NCI-H510A treated with DMSO at 0.1 percent for 48 hours (cell line): ENCODE data around the gene C6.
"Not testable (repeated sequence)": the region's sequence is repeated elsewhere in the genome, so short reads cannot be mapped to it uniquely, and the experiment has no call there.

Experiments used
- DNase-seq: peaks from one replicate; lab custom pipeline; 2025; lab: John Stamatoyannopoulos, UW

Gene C6

DNA sequence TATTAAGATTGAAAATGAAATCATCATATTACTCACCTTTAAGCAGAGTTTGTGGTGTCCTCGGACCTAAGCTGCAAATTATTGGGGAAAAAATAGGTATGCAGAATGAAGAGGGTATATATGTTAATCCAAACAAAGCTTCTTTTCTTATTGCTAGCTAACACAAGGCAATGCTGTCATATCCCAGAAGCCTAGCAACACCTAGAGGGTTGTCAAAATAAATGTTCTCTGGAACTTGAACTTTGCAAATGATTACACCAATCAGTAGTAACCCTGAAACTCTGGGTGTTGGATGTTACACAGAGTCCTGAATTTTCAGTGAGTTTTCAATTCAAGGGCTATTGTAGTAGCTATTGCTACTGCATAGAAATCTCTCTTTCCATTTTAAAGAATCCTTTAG is at the start of gene C6:
TSS of gene C6 (minus strand) at position 193 of the 400 bp plus-strand sequence. CDS start 10,302 bp downstream, outside the sequence.
- no peak for DNase-seq

DNA sequence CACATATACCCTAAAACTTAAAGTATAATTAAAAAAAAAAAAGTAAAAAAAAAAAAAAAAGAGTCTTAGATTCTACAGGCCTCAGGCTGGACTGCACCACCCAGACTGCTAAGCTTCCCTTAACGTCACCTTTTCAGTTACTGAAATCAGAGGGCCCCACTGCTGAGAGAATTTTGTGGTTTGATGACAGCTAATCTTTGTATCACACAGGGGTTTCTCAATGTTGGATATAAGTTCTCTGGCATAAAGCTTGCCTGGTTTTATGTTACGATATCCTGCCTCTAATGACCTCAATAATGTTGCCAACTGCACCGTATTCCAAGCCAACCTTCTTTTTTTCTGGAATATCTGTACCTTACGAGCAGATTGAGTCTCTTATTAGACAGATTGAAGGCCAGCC is 43.1 kb upstream of the C6 start:
- no peak for DNase-seq

DNA sequence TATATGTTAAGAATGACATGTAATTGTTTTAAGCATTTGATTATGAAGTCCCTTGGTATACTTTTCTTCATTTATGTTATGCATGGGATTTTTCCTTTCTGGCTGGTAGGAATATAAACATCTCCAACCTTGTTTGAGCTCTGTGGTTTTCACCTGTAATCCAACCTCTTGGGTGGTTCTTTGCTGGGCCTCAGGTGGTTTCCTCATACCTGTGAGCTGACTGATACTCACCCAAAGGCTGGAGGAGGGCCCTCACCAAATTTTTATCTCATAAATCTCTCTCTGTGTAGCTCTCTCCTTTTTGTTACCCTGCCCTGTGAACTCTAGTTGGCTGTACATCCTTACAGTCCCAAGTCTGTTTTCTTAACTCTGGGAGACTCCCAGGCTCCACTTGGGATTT is 39.8 kb upstream of the C6 start:
- DNase-seq, result no peak

DNA sequence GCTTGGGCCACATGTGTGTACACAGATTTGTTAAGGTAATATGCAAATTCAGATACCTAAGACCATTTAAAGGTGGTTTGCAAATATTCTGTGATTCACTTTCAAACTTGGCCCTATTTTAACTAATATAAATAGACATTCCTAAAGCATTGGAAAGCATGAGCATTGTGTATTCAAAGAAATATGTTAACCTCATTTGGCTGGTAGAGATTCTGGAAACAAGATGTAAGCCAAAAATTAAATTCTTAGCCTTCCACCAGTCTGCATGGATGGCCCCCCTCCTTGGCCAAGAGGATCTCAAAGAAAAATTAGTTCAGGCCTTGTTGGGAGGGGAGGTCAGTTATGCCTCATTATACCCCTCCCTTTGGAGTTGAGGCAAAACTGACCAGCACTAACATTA is 38.7 kb upstream of the C6 start:
- no peak for DNase-seq

DNA sequence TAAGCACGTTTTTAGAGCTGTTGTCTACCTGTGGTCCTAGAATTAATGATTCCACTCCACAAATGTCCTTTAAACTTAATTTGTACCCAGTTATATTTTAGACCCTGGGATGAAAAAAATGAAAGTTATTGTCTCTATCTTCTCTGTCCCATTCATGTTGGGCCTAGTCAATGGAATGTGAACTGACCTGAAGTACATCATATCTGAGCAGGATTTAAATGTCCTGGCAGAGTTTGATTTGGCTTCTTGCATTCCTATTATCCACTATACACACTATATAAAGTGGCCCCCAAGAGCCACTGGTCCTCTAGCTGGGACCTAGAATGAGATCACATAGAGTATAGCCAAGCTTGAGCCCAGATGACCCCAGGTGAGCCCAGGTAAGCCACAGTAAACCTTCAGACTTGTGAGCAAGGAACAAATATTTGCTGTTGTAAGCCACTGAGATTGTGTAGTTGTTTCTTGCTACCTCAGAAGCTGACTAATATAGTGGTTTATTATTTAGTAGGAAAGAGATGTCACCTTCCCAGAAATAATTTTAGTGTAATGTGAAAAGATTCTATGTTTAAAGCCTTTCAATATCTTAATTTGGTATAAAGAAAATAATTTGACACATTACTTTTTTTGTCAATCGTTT is 37.1 kb upstream of the C6 start:
- no peak for DNase-seq

DNA sequence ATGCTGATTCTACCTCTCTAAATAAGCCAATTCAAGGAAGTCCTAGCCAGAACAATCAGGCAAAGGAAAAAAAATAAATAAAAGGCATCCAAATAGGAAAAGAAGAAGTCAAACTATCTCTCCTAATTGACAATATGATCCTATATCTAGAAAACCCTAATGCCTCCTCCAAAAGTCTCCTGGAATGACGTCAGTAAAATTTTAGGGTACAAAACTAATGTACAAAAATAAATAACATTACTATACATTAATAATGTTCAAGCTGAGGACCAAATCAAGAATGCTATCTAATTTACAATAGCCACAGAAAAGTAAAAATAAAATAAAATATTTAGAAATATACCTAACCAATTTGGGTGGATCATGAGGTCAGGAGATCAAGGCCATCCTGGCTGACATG is 33.8 kb upstream of the C6 start:
- DNase-seq, result no peak

DNA sequence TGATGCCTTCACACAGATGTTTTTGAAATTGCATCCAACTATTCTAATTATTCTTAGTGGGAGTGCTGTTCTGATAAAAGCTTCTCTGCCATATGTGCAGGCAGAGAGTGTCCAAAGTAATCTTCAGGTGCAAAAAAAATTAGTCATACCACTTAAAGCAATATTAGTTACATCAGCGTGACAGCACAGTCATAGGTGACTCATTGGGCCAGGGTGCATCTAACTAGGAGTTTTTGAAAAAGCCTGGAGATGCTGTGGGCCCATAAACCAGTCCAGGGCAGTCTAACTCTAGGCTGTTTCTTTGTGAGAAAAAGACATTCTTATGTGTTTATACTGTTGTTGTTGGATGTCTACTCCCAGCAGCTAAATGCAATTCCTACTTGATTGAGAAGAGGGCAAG is 33.0 kb upstream of the C6 start:
- no peak for DNase-seq

DNA sequence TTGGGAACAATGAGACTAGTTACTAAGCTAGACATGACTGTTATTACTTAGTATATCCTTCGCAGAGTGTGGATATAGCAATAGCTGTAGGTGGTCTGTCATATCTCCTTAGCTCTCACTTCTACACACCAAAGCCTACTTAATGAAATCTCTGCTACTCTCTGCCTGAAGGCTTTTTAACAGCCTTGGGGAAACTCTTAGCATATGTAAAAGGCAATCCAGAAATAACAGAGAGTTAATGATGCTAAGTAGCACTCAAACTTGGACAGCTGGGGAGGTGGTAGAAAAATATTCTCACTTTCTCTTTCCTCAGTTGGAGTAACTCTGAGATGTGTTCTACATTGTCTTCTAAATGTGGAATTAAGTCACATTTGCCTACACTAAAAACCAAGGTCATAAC is 30.2 kb upstream of the C6 start:
- DNase-seq, result no peak

DNA sequence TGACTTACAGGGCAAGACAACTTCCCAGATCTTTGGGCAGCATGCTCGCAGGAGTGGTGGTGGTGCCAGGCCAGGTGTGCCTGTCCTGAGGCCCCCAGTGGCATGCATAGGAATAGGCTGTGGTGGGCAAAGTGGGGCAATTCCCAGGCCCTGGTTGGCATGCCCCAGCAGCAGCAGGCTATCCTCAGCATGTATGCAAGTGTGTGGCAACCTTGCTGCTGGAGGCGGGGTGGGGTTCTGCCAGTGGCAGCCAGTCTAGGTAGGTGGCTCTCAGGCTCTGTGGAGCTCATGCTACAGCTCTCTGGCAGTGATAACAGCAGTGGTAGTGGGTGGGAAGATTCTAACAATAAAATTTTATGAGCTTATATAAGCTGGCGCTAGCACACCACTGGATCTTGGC is 27.7 kb upstream of the C6 start:
- no peak for DNase-seq

DNA sequence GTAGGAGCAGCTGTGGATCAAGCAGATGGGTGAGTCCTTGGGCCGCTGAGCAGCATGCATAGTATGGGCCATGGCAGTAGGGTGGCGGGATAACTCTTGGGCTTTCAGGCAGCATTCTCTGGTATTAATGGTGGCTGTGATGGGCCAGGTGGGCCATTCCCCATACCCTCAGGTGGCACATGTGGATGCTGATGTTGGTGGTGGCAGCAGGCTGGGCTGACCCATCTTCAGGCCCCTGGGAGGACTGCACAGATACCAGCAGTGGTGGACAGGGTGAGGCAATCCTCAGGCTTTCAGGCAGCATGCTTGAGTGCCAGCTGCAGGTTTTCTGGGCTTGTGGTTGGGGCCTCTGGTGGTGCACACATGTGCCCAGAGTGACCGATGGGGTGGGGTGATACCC is 27.1 kb upstream of the C6 start:
- DNase-seq, result no peak

DNA sequence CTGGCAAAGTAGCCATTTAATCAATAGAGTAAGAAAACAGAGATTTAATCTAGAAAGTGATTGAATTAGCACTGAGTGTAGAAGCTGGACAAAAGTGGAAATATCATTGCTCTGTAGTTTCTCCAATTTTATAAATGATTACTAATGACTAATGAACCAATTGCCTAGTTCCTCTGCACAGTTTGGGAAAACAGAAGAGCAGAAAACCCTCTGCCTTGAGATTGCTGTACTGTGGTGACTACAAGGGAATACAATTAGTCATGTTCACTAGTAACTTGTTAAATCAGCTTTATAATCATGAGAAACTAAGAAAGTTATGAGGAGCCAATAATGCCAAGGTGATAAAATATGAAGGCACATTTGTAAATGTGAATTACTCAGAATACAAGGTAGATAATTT is 21.1 kb upstream of the C6 start:
- no peak for DNase-seq

DNA sequence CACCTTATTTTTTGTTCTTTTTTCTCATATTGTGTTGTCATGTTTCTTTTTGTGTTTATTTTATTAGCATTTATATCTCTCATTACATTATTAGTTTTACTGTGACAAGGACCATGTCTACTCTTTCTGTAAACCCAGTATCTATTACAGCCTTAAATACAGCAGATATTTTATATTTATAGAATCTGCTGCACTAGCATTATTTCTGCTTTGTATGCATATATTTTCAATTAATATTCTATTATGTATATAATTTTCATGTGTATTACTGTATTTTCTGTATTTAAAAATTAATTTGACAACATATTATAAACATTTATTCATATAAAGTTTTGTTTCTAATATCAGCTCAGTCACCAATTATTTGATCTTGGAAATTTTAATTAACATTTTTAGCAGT is 19.5 kb upstream of the C6 start:
- DNase-seq, result no peak

DNA sequence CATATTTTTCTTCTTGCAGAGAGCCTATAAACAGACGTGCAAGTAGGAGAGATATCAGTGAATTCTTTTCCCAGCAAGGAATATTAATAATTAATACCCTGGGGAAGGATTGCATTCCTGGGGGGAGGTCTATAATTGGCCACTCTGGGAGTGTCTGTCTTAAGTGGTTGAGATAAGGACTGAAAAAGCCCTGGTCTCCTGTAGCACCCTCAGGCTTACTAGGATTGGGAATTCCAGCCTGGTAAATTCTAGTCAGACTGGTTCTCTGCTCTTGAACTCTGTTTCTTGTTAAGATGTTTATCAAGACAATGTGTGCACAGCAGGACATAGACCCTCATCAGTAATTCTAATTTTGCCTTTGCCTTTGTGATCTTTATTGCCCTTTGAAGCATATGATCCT is 16.9 kb upstream of the C6 start:
- not testable (repeated sequence) for DNase-seq

DNA sequence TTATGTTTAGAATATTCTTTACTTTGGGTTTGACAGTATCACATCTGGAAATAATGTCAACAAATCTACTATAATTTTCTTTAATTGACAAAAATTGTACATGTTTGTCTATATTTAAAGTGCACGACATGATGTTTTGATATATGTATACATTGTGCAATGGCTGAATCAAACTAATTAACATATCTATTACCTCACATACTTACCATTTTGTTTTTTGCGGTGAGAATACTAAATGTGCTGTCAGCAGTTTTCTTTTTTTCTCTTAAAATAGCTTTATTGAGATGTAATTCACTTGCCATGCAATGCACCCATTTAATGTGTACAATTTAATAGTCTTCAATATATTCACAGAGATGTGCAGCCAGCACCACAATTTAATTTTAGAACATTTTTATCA is 10.6 kb upstream of the C6 start:
- DNase-seq, result no peak

DNA sequence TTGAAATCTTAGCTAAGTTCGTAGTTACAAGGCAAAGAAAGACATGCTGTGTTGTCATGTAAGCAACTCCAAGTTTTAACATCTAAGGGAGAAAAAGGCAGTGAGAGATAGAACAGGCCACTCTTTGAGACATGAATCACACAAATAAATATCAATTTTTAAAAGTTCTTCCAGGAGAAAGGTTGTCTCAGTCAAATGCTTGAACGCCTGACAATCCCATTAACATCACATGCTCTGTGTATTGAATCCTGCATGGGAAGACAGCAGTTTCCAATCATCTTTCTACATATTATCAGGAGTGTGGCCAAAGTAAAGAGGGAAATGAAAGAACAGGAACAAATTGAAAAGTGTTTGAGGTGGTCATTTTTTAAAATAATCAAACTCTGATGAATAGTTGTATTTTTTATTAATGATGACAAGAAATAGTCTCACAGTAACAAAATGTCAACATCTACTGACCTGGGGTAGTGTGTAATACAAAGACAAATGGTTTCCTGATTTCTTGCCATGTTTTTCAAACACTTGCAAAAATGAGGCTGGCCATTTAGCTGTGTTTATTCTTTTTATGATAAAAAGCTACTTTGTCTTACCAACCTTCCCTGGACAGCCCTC is 6.4 kb upstream of the C6 start:
- DNase-seq, result no peak

DNA sequence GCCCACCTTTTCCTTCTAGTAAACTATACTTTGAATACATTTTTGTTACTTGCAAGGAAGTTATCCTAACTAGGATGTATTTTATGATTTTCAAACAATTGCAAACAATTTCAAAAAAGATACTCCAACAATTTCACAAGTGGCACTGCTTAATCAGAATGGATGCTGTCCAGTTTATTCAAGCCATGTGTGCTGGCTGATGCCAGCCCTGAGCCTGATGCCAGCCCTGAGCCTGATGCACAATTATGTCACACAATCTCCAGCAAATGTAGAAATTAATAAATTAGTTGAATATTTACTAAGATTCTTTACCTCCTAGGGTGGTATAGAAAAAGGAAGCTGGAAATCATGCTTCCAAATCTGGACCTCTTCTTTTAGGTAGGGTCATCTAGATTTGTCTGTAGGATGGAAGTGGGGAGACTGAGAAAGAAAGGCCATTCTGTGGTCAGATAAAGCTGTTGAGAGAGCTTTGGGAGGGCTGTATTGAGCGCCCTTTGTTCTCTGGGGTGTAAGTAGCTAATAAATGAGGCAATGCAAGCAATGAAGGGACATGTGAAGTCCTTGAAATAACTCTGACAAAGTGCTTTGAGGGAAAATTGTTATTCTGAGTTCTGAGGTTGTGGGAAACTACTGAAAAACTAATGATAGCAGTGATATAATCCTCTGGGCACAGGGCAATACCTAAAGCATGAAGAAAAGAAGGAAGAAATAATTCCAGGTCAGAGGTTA is 5.8 kb upstream of the C6 start:
- no peak for DNase-seq

DNA sequence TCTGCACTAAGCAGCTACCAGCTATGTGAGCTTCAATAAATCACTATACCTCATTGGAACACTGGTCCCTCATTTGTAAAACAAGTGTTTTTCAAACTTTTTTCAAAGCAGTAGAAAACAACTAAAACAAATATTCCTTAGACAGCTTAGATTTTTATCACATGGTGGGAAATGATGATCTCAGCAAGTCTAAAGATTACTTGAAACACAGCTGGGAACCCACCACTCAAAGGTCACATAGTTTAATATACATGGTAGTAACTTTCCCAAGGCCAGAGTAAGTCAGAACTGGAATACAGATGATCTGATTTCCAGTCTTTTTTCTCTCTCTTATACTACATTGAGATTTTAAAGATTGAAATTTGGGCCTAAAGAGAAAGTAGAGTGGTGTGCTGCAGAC is 850 bp upstream of the C6 start:
- no peak for DNase-seq

DNA sequence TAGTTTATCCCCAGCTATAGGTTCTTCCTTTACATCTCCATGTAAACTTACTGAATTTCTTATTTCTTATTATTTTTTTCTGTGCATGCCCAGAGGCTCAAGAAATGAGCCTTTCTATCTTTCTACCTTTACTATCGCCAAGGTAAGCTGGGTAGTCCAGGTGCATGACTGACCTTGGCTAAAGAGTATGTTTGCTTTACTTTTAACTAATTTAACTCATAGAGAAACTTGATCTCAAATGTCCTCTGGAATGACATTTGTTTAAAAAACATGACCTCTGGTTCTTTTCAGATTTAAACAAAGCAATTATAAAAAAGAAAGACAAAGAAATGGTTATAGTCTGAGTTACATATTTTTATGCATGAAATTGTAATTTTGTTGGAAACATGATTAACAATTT is 397 bp downstream of the C6 start:
- no peak for DNase-seq

DNA sequence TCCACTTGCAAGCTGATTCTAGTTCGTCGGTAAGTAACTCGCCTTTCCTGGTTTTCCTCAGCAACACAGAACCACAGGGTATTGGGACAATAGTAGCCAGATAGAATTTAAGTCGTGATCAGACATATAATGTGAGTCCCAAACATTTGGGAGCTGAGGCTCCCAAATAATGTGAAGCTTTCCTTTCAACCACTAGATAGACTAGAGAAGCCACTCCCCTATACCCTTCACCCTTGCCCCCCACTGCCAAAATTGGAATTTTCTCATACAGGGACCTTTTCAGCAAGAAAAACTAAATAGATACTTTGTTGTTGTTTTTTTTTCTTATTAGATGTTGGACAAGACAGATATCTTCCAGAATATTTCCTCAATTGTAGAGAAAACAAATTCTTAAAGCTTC is 1.9 kb downstream of the C6 start:
- no peak for DNase-seq

DNA sequence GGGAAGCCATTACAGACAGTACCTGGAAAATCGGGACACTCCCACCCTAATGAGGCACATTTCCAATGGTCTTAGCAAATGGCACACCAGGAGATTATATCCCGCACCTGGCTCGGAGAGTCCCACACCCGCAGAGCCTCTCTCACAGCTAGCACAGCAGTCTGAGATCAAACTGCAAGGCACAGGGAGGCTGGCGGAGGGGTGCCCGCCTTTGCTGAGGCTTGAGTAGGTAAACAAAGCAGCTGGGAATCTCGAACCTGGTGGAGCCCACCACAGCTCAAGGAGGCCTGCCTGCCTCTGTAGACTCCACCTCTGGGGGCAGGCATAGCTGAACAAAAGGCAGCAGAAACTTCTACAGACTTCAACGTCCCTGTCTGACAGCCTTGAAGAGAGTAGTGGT is 7.9 kb downstream of the C6 start:
- not testable (repeated sequence) for DNase-seq

DNA sequence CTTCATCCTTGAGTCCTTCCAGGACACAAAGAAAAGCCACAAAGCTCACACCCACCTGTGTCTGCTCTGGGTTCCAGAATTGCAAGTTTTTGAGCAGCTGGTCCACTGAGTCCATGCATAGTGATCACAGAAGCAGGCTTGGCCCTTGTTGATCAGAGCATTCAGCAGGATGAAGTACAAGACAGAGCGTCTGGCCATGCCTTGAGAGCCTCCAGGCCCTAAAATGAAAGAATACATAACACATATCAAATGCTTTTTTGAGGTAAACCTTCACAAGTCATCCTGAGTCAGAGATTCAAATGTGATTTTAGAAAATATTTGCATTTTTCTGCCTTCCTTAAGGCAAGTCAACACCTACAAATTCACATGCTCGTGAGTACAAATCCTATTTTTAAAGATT is 10.3 kb downstream of the C6 start:
- DNase-seq, result no peak

DNA sequence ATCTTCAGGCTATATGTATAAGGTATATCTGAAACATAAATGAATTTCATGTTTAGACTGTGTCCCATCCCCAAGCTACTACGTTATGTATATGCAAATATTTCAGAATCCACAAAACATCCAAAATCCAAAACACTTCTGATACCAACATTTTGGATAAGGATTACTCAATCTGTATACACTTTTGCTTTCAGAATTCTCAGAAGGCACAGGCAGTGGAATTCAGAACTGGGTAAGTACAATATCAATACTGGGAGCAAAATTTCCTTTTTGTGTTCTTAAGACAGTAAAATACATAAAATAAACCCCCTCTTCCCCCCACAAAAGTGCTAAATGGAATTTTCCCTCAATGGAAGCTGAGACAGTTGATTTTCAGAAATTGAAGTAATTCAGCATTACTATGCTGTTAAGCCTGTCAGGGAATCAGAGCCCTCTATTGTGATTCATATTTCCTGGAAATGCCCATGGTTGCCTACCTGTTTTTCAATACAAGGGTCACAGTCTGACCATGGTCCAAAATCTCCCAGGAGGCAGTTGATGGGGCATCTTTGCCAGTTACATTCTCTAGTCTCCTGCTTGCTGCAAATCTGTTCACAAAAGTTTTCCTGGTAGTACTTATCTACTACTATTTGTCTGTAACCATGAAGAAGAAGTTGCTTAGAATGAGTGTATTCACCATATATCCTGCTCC is 12.1 kb downstream of the C6 start:
- no peak for DNase-seq

DNA sequence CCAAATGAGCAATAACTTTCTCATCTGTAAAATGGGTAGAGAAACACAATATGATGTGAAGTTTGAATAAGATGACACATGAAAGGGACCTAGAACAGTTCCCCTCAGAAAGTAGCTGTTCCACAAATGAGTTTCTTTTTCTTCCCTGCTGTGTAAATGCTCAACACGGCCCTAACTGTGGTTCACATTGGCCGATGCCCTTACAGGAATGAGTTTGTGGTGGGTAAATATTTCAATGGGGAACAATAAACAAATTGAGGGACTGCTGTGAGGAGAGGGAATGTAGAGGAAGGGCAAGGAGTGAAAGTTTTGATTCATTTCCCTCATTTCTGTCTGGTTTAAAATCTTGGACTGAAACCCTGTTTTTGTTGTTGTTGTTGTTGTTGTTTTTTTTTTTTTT is 12.8 kb downstream of the C6 start:
- no peak for DNase-seq
